ELF-1 (cell line): ENCODE results near the gene ACAP3.
A peak's percentile ranks its signal among the peaks of the same experiment; 100 is the strongest.

Source experiments
- DNase-seq: peaks from one replicate; pipeline ENCODE4 v3.0.0-alpha.2; 2016; ENCODE audit warnings: low read depth, low spot score

The ACAP3 gene

GRCh38 chr1:1286313-1287261, 21.1 kb downstream of the ACAP3 start:
- DNase-seq: no peak

- no peak for DNase-seq
Measured at GRCh38 chr1:1285611-1286311, 22.0 kb downstream of the ACAP3 start.

- DNase-seq: no peak
Measured at GRCh38 chr1:1285102-1285571, 22.6 kb downstream of the ACAP3 start.

- DNase-seq: no peak
Measured at GRCh38 chr1:1284221-1285101, 23.3 kb downstream of the ACAP3 start.

GRCh38 chr1:1283821-1284220, 23.9 kb downstream of the ACAP3 start:
- no peak for DNase-seq

- DNase-seq: no peak
Measured at GRCh38 chr1:1282998-1283397, 24.7 kb downstream of the ACAP3 start.

GRCh38 chr1:1281533-1282321, 26.0 kb downstream of the ACAP3 start:
- no peak for DNase-seq

GRCh38 chr1:1280782-1281481, 26.8 kb downstream of the ACAP3 start:
- DNase-seq: no peak

- no peak for DNase-seq
Measured at GRCh38 chr1:1279028-1279427, 28.7 kb downstream of the ACAP3 start.

GRCh38 chr1:1278620-1279019, 29.1 kb downstream of the ACAP3 start:
- DNase-seq: no peak

GRCh38 chr1:1275836-1276235, 31.9 kb downstream of the ACAP3 start:
- DNase-seq: no peak

- DNase-seq: no peak
Measured at GRCh38 chr1:1274931-1275431, 32.7 kb downstream of the ACAP3 start.

- no peak for DNase-seq
Measured at GRCh38 chr1:1274299-1274930, 33.3 kb downstream of the ACAP3 start.

GRCh38 chr1:1273512-1274298, 34.0 kb downstream of the ACAP3 start, which contains the start of gene UBE2J2:
Gene UBE2J2, minus strand, starts transcription at chr1:1273854. Its CDS starts 5,862 bp downstream, at chr1:1267992.
- DNase-seq: peak; percentile 86

GRCh38 chr1:1273209-1273511, 34.6 kb downstream of the ACAP3 start:
- DNase-seq: no peak

GRCh38 chr1:1272341-1273208, 35.2 kb downstream of the ACAP3 start:
- no peak for DNase-seq

GRCh38 chr1:1270813-1271212, 36.9 kb downstream of the ACAP3 start:
- DNase-seq: no peak

- no peak for DNase-seq
Measured at GRCh38 chr1:1268284-1268682, 39.4 kb downstream of the ACAP3 start.
